NCI-H510A treated with DMSO at 0.1 percent for 48 hours (cell line): ENCODE data around the gene JMJD8.

Source experiments
- DNase-seq: peaks from one replicate; lab custom pipeline; 2025; lab: John Stamatoyannopoulos, UW

The JMJD8 gene

DNA sequence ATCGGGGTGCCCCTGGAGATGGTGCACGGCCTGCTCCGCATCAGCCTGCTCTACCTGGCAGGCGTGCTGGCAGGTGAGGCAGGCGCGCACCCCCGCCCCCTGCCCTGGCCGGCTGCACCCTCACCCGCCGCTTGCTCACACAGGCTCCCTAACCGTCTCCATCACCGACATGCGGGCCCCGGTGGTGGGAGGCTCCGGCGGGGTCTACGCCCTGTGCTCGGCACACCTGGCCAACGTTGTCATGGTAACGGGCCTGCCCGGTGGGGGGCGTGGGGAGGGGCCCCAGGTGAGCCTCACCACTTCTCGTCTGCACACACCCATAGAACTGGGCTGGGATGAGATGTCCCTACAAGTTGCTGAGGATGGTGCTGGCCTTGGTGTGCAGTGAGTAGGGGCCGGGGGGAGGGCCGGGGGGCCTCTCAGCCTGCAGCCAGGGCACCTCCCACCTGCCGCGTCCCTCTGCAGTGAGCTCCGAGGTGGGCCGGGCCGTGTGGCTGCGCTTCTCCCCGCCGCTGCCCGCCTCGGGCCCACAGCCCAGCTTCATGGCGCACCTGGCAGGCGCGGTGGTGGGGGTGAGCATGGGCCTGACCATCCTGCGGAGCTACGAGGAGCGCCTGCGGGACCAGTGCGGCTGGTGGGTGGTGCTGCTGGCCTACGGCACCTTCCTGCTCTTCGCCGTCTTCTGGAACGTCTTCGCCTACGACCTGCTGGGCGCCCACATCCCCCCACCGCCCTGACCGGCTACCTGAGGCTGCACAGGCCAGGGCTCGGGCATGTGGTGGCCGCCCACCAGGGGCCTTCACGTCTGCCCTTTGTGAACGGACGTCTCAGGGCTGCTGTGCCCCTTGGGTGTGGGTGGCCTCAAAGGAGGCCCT, 6.6 kb downstream of the JMJD8 start:
- peak; percentile 36 for DNase-seq

DNA sequence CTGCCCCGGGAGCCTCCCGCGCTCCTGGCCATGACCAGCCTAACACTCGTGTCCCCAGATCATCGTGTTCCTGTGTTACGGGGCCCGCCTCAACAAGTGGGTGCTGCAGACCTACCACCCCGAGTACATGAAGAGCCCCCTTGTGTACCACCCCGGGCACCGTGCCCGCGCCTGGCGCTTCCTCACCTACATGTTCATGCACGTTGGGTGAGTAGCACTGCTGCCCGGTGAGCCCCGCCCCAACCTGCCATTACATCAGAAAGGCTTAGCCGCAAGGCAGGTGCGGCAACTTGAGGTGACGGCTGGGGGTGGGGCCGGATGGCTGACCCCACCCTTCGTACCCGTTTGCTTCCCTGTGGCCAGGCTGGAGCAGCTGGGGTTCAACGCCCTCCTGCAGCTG, 7.2 kb downstream of the JMJD8 start:
- peak; percentile 77 for DNase-seq

DNA sequence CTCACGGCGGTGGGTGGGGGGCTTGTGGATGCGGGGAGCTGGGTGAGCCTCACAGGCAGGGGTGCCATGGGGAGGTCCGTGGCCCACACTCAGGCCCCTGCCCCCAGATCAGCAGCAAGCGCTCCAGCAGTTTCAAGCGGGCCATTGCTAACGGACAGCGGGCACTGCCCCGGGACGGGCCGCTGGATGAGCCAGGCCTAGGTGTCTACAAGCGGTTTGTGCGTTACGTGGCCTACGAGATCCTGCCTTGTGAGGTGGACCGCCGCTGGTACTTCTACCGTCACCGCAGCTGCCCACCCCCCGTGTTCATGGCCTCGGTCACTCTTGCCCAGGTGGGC, 7.6 kb downstream of the JMJD8 start:
- no peak for DNase-seq

DNA sequence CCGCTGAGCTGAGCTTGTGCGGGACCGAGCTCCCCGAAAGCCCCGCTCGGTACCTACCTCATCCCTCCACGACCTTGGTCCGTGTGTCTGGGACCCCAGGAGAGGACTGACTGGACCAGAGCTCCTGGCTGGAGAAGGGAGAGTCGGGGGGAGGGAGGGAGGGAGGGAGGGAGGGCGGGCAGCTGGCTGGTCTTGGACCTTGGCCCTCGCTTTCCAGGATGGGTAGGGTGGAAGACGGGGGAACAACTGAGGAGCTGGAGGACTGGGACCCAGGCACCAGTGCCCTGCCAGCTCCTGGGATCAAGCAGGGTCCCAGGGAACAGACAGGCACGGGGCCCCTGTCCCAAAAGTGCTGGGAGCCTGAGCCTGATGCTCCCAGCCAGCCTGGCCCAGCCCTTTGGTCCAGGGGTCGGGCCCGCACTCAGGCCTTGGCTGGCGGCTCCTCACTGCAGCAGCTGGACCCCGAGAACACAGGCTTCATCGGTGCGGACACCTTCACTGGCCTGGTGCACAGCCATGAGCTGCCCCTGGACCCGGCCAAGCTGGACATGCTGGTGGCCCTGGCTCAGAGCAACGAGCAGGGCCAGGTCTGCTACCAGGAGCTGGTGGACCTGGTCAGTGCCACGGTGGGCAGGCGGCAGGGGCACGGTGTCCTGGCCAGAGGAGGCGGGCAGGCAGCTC, 8.1 kb downstream of the JMJD8 start:
- DNase-seq = no peak

DNA sequence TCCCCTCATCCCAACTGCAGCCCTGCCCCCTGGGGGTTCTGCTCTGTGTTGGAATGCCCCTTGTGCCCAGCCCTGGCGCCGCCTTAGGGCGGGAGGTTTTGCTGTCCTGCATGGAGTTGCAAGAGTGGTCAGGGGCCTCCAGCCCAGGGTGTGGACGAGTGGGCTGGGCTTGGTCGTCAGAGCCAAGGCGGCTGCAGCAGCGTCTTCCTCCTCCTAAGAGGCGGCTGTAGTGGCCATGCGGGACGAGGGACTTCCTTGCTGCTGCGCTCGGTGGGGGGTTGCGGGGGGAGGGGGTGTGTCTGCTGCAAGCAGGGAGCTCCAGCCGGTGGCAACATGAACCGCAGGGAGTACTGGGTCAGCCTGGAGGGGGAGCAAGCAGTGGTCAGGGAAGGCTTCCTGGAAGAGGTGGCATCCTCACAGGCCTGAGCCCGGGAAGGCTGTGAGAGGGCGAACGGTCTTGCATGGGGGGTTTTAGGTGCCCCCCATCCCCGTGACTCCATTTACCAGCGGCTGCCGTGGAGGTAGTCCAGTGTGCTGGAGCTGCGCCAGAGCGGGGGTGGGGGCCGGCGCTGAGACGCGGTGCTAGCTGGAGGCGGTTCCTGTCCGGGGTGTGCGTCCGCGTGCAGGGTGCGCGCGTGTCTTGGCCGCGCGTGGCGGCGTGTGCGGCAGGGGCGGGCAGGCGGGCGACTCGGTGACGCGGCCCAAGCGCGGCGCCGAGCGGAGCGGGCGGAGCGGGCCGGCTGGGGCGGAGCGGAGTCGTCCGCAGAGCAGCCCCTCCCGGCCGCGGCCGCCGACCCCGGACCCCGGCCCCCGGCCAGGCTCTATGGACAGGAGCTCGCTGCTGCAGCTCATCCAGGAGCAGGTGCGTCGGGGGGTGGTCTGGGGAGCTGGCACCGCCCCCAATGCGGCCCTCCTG, 8.9 kb downstream of the JMJD8 start, which contains the start of gene RHBDL1:
RHBDL1 (plus strand) TSS at position 704 of the 916 bp plus-strand sequence; CDS start at position 824, 120 bp downstream.
- DNase-seq = no peak

DNA sequence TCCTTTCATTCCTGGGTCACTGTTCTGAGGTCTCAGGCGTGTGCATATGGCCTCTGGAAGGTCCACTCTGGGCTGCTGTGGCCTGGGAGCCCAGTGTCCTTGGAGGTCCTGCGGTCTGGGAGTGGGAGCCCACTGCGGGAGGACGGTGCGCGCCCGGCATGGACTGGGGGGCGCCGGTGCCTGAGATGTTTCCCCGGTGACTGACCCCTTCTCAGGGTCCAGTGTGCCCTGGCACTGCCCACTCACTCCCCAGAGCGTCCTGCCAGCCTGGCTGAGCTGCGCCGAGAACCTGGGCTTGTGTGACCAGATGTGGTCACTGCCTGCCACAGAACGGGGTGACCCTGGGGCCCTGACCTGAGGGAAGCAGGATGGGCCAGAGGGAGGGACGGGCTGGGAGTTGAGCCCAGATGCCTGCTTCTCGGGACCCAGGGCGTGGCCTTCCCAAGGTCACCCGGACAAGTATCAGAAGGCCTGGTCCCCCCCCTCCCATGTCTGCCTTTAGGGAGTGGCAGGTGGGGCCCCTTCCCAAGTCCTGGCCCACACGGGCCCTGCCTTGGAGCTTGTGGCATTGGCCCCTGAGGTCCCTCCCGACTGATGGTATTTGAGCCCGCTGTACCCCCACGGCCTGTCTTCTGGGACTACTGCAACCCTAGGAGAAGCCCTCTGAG, 9.8 kb downstream of the JMJD8 start:
- DNase-seq = no peak

DNA sequence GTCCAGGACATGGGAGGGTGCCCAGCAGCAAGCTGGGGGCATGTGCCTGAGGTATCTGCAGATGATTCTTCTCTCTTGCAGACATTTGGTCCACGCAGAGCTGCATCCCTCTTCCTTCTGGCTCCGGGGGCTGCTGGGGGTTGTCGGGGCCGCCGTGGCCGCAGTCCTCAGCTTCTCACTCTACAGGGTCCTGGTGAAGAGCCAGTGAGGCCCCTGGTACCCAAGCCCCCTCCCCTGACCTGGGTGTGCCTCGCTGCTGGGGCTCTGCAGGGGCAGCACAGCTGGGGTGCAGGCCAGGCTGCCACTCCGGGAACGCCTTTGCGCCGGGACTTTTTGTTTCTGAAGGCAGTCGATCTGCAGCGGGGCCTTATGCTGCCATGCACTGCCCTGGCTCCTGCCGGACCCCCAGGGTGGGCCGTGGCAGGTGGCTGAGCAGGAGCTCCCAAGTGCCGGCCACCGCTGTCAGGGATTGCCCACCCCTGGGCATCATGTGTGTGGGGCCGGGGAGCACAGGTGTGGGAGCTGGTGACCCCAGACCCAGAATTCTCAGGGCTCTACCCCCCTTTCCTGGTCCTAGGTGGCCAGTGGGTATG, 10.6 kb downstream of the JMJD8 start:
- DNase-seq = no peak

DNA sequence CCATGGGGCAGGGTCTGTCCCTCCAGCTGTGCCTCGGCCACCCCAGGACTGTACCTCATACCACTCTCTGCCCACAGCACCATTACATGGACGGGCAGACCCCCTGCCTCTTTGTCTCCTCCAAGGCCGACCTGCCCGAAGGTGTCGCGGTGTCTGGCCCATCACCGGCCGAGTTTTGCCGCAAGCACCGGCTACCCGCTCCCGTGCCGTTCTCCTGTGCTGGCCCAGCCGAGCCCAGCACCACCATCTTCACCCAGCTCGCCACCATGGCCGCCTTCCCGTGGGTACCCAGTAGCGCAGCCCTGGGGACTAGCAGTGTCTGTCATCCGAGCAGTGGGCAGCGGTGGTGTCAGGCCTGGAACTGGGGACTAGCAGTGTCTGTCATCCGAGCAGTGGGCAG, 11.3 kb downstream of the JMJD8 start:
- no peak for DNase-seq

DNA sequence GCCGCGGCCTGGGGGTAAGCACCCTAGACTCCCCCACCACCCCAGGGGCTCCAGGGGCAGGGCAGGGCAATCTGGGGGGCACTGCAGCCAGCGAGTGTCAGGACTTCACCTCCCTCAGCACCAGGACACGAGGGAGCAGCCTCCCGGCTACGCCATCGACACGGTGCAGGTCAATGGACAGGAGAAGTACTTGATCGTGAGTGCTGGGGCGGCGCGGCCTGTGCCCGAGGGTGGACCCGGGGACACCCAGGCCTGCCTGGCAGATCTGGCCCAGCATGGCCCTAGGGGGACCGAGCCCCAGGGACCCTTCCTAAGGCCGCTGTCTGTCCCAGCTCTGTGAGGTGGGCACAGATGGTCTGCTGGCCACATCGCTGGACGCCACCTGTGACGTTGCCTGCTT, 11.8 kb downstream of the JMJD8 start:
- no peak for DNase-seq

DNA sequence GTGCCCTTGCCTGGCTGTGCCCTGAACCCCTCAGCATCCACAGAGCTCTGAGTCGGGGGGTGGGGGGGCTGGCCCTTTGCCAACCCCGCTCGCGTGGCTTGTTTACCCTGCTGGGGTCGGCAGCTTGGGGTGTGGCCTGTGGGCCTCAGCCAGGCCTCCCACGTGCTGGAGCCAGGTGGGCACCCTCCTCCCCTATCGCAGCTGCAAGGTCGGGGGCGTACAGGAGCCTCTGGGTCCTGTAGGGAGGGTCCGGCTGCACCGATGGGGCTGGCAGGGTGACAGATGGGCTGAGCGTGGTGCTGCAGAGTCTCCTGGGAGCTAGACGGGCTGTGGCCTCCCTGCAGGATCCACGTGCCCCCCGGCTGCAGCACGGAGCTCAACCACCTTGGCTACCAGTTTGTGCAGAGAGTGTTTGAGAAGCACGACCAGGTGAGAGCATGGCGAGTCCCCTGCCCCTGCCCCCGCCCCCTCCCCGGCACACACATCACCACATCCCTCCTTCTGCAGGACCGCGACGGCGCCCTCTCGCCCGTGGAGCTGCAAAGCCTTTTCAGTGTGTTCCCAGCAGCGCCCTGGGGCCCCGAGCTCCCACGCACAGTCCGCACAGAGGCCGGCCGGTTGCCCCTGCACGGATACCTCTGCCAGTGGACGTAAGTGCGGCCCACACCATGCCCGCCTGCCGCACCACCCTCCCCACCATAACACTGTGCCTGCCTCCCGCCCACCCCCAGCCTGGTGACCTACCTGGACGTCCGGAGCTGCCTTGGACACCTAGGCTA, 12.6 kb downstream of the JMJD8 start:
- no peak for DNase-seq

DNA sequence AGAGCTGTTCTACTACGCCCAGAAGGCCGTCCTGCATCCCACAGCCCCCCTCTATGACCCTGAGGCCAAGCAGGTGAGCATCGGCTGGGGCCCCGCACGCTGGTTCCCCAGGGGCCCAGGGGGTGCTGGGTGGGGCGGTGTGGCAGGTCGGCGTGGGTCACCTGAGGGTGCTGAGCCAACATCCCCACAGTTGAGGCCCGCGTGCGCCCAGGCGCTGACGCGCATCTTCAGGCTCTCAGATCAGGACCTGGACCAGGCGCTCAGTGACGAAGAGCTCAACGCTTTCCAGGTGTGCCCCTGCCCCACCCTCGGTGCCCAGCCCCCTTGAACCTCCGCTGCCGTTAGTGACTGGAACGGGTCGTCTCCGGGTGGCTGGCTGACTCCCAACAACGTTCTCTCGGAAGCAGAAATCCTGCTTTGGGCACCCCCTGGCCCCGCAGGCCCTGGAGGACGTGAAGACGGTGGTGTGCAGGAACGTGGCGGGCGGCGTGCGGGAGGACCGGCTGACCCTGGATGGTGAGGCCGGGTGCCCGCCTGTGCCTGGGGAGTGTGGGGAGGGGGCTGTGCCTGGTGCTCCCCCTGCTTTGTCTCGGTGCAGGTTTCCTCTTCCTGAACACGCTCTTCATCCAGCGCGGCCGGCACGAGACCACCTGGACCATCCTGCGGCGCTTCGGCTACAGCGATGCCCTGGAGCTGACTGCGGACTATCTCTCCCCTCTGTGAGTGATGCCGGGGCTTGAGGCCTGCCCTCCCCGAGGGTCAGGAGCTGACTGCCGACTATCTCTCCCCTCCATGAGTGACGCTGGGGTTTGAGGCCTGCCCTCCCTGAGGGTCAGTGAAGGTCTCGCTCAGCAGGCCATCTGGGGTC, 13.4 kb downstream of the JMJD8 start:
- DNase-seq = no peak

DNA sequence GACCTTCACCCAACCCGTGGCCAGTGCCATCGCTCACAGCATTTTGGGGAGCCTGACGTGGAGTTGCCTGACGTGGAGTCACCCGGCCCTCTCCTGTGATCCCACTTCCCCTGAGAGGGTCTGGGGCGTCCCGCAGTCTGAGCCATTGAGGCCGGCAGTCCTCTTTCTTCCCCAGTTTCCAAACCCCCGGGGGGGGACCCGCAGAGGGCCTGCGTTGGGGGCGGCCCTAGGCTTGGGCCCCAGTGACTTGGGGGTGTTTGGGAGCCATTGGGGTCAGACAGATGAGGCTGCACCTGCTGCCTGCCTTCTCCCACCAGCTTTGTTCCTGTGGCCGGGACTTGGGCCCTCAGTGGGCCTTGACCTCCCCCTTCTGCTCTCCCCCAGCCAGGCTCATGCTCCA, 14.5 kb downstream of the JMJD8 start:
- DNase-seq = no peak

DNA sequence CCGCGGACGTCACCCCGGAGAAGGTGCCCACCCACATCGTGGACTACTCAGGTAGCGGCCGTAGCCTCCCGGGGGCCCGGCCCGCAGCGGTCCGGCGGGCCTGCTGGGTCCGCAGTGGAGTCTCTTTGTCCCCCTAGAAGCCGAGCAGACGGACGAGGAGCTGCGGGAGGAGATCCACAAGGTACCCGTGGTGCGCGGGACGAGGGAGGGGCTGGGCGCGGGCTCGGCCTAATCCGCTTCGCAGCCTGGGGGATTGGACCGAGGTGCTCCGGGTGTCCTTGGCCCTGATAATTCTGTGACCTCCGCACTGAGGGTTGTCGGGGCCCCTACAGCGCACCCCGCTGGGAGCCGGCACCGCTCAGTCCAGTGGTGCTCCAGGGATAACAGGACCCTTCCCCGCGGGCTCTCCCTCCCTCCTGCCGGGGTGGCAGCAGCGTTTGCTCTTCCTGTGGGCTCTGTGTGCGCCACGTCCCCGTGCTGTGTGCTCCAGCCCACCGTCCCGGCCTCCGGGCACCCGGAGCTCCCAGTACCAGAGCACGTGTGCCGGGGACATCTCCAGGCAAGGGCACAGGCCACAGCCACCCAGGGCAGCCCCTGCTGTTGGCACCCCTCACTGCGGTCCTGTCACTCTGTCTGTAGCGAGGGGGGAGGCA, 15.5 kb downstream of the JMJD8 start:
- DNase-seq = no peak

DNA sequence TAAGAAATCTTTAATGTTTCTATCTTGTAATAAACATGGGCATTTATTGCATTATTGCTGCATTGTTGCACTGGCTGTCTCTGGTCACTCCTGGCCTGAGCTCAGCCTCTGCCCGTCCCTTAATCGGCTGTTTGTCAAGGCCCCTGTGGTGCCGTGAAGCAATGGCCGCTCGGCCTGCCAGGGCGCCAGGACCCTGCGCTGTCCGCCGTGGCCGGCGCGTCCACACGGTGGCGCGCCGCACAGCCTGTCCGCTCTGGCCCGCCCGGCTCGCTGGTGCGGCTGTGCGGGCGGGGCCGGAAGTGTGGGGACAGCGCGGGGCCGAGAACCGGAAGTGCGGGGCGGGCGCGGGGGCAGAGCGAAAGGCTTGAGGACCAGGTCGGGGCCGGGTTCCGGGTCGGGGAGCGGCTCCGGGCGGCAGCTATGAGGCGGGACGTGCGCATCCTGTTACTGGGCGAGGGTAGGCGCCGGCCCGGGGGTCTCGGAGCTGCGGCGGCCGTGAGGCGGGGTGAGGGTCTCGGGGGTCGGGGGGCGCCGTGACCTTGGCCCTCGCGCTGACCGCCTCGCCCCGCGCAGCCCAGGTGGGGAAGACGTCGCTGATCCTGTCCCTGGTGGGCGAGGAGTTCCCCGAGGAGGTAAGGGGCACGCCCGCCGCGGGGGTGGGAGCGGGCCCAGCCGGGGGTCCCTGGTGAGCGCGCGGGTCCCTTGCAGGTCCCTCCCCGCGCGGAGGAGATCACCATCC, 16.2 kb downstream of the JMJD8 start, which contains the start of gene RHOT2:
RHOT2 (plus strand) TSS at position 353 of the 739 bp plus-strand sequence; CDS start at position 421, 68 bp downstream.
- DNase-seq = peak; percentile 72

DNA sequence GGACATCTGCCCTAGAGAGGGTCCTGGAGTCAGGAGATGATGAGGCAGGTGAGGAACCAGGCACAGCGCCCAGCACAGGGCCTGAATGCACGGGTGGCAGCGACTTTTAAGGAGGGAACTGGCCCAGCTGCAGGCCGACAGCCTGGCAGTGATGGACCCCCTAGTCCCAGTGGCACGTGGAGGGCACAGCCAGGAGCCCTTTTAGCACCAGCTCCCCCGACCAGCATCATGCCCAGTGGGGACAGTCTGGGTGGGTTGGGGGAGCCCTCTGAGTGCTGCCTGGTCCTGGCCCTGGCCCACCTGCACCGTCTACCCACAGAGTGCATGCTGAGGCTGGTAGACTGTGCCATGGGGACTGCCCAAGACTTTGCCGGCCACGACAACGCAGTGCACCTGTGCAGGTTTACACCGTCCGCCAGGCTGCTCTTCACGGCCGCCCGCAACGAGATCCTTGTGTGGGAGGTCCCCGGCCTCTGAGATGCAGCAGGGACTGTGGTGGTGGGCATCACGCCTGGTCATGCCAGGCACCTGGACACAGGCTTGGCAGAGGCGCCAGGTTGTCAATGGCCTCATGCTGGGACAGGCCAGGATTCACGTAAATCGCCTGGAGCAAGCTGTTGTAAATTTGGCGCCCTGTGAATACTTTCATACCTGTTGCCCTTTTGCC, 16.9 kb downstream of the JMJD8 start:
- DNase-seq = no peak

DNA sequence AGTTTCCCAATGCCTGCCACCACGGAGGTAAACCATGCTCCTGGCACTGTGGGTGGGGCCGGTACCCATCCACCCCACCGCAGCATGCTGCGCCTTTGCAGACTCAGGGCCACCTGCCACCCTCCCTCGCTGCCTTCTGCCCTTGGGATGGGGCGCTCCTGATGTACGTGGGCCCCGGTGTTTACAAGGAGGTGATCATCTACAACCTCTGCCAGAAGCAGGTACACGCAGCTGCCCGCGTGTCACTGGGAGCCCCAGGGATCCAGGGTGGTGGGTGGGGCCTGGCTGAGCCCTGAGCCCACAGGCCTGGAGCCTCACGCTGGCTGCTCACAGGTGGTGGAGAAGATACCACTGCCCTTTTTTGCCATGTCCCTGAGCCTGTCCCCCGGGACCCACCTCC, 17.6 kb downstream of the JMJD8 start:
- DNase-seq = no peak

DNA sequence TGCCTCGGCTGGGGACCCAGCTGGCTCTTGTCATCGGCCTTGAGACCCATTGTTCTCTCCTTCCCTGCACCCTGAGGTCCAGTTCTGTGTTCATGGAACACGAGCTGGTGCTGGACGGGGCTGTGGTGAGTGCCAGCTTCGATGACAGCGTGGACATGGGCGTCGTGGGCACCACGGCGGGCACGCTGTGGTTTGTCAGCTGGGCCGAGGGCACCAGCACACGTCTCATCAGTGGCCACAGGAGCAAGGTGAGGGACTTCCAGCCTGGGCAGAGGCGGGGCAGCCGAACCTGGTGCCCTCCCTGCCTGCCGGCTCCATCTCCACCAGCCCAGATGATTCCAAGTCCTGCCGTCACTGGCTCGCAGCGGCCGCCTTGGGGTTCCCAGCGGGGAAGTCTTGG, 21.5 kb downstream of the JMJD8 start:
- DNase-seq = no peak

DNA sequence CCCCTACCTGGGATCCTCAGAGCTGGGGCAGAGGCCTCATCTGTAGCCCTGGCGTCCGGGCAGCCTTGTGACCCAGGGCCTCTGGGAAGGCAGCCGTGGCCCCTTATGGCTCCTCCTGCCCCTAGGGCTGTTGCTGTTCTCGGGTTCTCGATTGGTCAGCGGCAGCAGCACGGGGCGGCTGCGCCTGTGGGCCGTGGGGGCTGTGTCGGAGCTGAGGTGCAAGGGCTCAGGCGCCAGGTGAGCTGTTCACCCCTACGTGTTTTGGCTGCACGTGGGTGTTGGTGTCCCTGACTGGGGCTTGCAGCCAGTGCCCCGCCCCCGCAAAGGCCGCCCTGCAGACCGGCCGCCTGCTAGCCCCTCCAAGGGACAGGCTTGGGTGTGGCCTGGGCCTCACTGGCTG, 22.0 kb downstream of the JMJD8 start:
- DNase-seq = no peak
